ENCODE results near the gene ZNF217. TPM values are rescaled to one million over a fixed set of nuclear protein-coding genes. Genes with fewer than 3 reads are reported as not detected.

ZNF217 gene
- total RNA-seq, 1 donor from 2014 or later: 57.9 TPM

- Histone ChIP-seq H3K79me2 (ENCODE audit: insufficient read depth, low read length) (peaks cover 97% of the 10 kb centered on the region), H3K27me3 (ENCODE audit: insufficient read depth, low read length) (no peaks in the 10 kb centered on the region), H3K4me3 (ENCODE audit: insufficient read depth, low read depth, low read length) (no peak overlapping the region), H3K9me3 (ENCODE audit: insufficient read depth, low read depth, low read length) (no peaks in the 10 kb centered on the region), H3K27ac (ENCODE audit: low read depth, low read length) (no peak overlapping the region), H2AFZ (ENCODE audit: low read depth, low read length) (no peak overlapping the region), H3K9ac (ENCODE audit: low read length) (no peak overlapping the region), H3K4me2 (ENCODE audit: low read length) (no peak overlapping the region), H3K36me3 (ENCODE audit: insufficient read depth, low read length) (peaks cover 46% of the 10 kb centered on the region), H4K20me1 (ENCODE audit: insufficient read depth, low read length) (peaks cover 87% of the 10 kb centered on the region), H3K4me1 (ENCODE audit: insufficient read depth, low read length) (peaks cover 5% of the 10 kb centered on the region)
- Mint-ChIP-seq H3K36me3 (ENCODE audit: low read depth, unreplicated experiment) (peaks cover 15% of the 10 kb centered on the region), H3K27ac (ENCODE audit: unreplicated experiment) (no peak overlapping the region), H3K4me3 (ENCODE audit: unreplicated experiment) (no peak overlapping the region), H3K27me3 (ENCODE audit: low read depth, unreplicated experiment) (no peaks in the 10 kb centered on the region), H3K9me3 (ENCODE audit: unreplicated experiment) (no peaks in the 10 kb centered on the region), H3K4me1 (ENCODE audit: low read depth, unreplicated experiment) (peaks cover 9% of the 10 kb centered on the region)
- no peak for TF ChIP-seq EZH2 (IDR thresholded peaks at IDR 0.05; ENCODE audit: insufficient read depth, low read length)
- TF ChIP-seq, protein P1, sequence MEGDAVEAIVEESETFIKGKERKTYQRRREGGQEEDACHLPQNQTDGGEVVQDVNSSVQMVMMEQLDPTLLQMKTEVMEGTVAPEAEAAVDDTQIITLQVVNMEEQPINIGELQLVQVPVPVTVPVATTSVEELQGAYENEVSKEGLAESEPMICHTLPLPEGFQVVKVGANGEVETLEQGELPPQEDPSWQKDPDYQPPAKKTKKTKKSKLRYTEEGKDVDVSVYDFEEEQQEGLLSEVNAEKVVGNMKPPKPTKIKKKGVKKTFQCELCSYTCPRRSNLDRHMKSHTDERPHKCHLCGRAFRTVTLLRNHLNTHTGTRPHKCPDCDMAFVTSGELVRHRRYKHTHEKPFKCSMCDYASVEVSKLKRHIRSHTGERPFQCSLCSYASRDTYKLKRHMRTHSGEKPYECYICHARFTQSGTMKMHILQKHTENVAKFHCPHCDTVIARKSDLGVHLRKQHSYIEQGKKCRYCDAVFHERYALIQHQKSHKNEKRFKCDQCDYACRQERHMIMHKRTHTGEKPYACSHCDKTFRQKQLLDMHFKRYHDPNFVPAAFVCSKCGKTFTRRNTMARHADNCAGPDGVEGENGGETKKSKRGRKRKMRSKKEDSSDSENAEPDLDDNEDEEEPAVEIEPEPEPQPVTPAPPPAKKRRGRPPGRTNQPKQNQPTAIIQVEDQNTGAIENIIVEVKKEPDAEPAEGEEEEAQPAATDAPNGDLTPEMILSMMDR (IDR thresholded peaks at IDR 0.05; ENCODE audit: insufficient read depth, low read depth, low read length): no peak
- FAIRE-seq: no peak
- DNase-seq (ENCODE audit: low read depth): no peak
Observed at GRCh38 chr20:53574259-53574789, 19.3 kb downstream of the ZNF217 start.

DNA sequence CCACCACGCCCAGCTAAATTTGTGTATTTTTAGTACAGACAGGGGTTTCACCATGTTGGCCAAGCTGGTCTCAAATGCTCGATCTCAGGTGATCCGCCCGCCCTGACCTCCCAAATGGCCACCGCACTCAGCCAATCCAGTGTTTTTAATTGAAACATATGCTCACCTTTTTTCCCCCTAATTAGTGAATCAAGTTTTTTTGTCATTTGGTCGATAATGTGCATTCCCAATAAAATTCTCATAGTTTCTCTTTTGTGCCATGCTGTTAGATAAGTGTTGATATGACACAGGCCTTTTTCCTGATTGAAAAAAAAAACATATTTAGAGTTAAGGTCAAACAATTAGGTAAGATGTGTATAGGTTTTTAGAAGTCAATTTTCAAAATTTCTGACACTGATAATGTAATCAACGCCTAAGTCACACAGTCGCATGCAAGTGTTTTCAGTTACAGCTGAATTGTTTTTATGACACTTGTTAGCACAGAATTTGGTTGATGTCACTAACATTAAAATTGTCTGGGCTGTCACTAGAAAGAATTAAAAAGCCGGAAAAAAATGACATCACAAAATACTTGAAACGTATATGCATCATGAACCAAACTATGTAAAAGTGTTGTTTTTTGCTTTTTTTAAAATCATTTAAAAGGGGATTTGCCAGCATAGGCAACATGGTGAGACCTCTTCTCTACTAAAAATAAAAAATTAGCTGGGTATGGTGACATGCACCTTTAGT lies 21.9 kb downstream of the ZNF217 start:
- Histone ChIP-seq H3K4me1 (ENCODE audit: insufficient read depth, low read length) (no peaks in the 10 kb centered on the region), H3K79me2 (ENCODE audit: insufficient read depth, low read length) (peaks cover 89% of the 10 kb centered on the region), H3K36me3 (ENCODE audit: insufficient read depth, low read length) (peaks cover 57% of the 10 kb centered on the region), H3K9me3 (ENCODE audit: insufficient read depth, low read depth, low read length) (no peaks in the 10 kb centered on the region), H3K9ac (ENCODE audit: low read length) (no peak overlapping the region), H3K4me3 (ENCODE audit: insufficient read depth, low read depth, low read length) (no peak overlapping the region), H3K27me3 (ENCODE audit: insufficient read depth, low read length) (no peaks in the 10 kb centered on the region), H2AFZ (ENCODE audit: low read depth, low read length) (no peak overlapping the region), H3K27ac (ENCODE audit: low read depth, low read length) (no peak overlapping the region), H3K4me2 (ENCODE audit: low read length) (no peak overlapping the region), H4K20me1 (ENCODE audit: insufficient read depth, low read length) (peaks cover 84% of the 10 kb centered on the region)
- no peaks in the 10 kb centered on the region for H3K9me3 Mint-ChIP-seq (ENCODE audit: unreplicated experiment)
- H3K27me3 Mint-ChIP-seq (ENCODE audit: low read depth, unreplicated experiment): no peaks in the 10 kb centered on the region
- TF ChIP-seq EZH2 (IDR thresholded peaks at IDR 0.05; ENCODE audit: insufficient read depth, low read length): no peak
- TF ChIP-seq, protein P1 (IDR thresholded peaks at IDR 0.05; ENCODE audit: insufficient read depth, low read depth, low read length): no peak
- no peaks in the 10 kb centered on the region for H3K4me1 Mint-ChIP-seq (ENCODE audit: low read depth, unreplicated experiment)
- DNase-seq (ENCODE audit: low read depth) (no peak), FAIRE-seq (no peak)
- no peak overlapping the region for H3K4me3 Mint-ChIP-seq (ENCODE audit: unreplicated experiment)
- no peak overlapping the region for H3K27ac Mint-ChIP-seq (ENCODE audit: unreplicated experiment)
- H3K36me3 Mint-ChIP-seq (ENCODE audit: low read depth, unreplicated experiment): peaks cover 18% of the 10 kb centered on the region

Data from astrocyte (in vitro differentiated cells and primary cell).